HL-60 (cell line): ENCODE results near the gene MPRIP.

Experiments
- DNase-seq, 2 experiments: peaks; one replicate each; pipeline ENCODE4 v3.0.0-alpha.2; 2010 to 2020; ENCODE audit warnings: low read depth in 1 of 2, low spot score in 1 of 2
- H3K27ac ChIP-seq: fragments of 250-450 bp; sonication (Bioruptor Pico); replicated peaks from 2 replicates; pipeline ENCODE4 v1.5.1; 2020; ENCODE audit warnings: mild to moderate bottlenecking, moderate library complexity
- H3K27me3 ChIP-seq: fragments of 250-450 bp; sonication (Bioruptor Pico); 2 replicates; pipeline ENCODE4 v1.5.1; 2021; ENCODE audit warnings: mild to moderate bottlenecking, moderate library complexity; ENCODE audit not compliant: insufficient read depth, poor library complexity, severe bottlenecking
- H3K4me3 ChIP-seq: replicated peaks from 2 replicates; pipeline ENCODE4 v1.5.1; 2011; ENCODE audit warnings: mild to moderate bottlenecking, control low read depth, low read length; ENCODE audit not compliant: insufficient read depth
- GABPA ChIP-seq: IDR thresholded peaks from 2 replicates; pipeline ENCODE4 v1.6.1; 2012; ENCODE audit warnings: low read depth
- POLR2AphosphoS5 ChIP-seq: IDR thresholded peaks from 2 replicates; pipeline ENCODE4 v1.6.1; 2012; ENCODE audit warnings: low read depth
- REST ChIP-seq: IDR thresholded peaks from 2 replicates; pipeline ENCODE4 v1.6.1; 2012; ENCODE audit warnings: low read depth; ENCODE audit not compliant: insufficient replicate concordance
- SPI1 ChIP-seq: IDR thresholded peaks from 2 replicates; pipeline ENCODE4 v1.6.1; 2012; ENCODE audit warnings: low read depth, mild to moderate bottlenecking, borderline replicate concordance
- TF ChIP-seq, protein P1 (sequence below): IDR thresholded peaks from one replicate; pipeline ENCODE4 v1.5.1; 2011; ENCODE audit warnings: low read length, control low read depth, inconsistent platforms; ENCODE audit not compliant: insufficient read depth

Gene MPRIP

DNA sequence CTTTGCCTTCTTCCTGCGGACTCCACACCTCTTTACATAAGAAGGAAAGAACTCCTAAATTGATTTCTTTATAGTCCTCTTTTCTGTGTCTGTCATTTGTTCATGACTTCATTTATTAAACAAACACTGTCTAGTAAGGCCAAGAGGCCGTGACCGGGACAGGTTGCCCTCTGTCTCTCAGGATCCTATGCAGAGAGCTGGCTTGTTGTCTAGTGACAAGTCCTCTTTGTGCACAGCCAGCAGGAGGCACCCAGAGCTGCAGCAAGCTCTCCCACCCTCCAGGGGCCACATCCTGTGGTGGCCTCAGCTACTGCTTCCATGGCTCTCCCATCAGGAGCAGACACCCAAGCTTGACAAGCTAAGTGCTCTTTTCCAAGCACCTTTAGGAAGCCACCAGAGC, 113.3 kb downstream of the MPRIP start:
- Histone ChIP-seq H3K27me3 (no peaks in the 10 kb centered on the region), H3K4me3 (no peak overlapping the region), H3K27ac (no peak overlapping the region)
- no peak for DNase-seq
- TF ChIP-seq SPI1: no peak
- TF ChIP-seq GABPA: no peak
- TF ChIP-seq POLR2AphosphoS5: no peak
- TF ChIP-seq, protein P1, sequence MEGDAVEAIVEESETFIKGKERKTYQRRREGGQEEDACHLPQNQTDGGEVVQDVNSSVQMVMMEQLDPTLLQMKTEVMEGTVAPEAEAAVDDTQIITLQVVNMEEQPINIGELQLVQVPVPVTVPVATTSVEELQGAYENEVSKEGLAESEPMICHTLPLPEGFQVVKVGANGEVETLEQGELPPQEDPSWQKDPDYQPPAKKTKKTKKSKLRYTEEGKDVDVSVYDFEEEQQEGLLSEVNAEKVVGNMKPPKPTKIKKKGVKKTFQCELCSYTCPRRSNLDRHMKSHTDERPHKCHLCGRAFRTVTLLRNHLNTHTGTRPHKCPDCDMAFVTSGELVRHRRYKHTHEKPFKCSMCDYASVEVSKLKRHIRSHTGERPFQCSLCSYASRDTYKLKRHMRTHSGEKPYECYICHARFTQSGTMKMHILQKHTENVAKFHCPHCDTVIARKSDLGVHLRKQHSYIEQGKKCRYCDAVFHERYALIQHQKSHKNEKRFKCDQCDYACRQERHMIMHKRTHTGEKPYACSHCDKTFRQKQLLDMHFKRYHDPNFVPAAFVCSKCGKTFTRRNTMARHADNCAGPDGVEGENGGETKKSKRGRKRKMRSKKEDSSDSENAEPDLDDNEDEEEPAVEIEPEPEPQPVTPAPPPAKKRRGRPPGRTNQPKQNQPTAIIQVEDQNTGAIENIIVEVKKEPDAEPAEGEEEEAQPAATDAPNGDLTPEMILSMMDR: no peak
- no peak for TF ChIP-seq REST

- TF ChIP-seq, protein P1: no peak
- TF ChIP-seq GABPA (no peak), POLR2AphosphoS5 (no peak), SPI1 (no peak), REST (no peak)
- H3K4me3 ChIP-seq: no peak overlapping the region
- H3K27me3 ChIP-seq: no peaks in the 10 kb centered on the region
- H3K27ac ChIP-seq: no peak overlapping the region
- DNase-seq: no peak
These were observed 113.8 kb downstream of the MPRIP start for GRCh38 chr17:17156107-17156506.

- H3K4me3 ChIP-seq: no peak overlapping the region
- H3K27ac ChIP-seq: no peak overlapping the region
- TF ChIP-seq, protein P1: no peak
- TF ChIP-seq REST (no peak), GABPA (no peak), SPI1 (no peak), POLR2AphosphoS5 (no peak)
- H3K27me3 ChIP-seq: no peaks in the 10 kb centered on the region
- no peak for DNase-seq
These were observed 114.3 kb downstream of the MPRIP start for GRCh38 chr17:17156511-17156910.
